HepG2 (cell line): Measurements from ENCODE around the gene C14orf132. TPM values are rescaled to one million over a fixed set of nuclear protein-coding genes. Genes with fewer than 3 reads are reported as not detected.

ENCODE experiments used
- ATAC-seq: fragments of 200-7000 bp; cut with Tn5 transposase; 3 replicates; pipeline ENCODE4 v1.9.1; 2020; ENCODE audit warnings: mild to moderate bottlenecking, moderate library complexity
- BruUV-seq: library from RNA; stranded (reverse); fragments of 400-500 nt; replicated peaks from 2 replicates; lab custom pipeline; 2021; lab: Mats Ljungman, UMichigan
- CTCF ChIA-PET: fragments of 300-600 bp; formaldehyde crosslinking; extraction: SDS; loops from one replicate; lab custom pipeline; 2021; ENCODE audit warnings: low total read pairs, inconsistent platforms, low intra/inter-chr PET ratio; lab: Yijun Ruan, JAX
- POLR2A ChIA-PET: fragments of 350-600 bp; sonication (Branson Sonifier 250); formaldehyde crosslinking; loops from one replicate; lab custom pipeline; 2020; ENCODE audit warnings: antibody characterized with exemption, inconsistent platforms; lab: Yijun Ruan, JAX
- DNase-seq: peaks from one replicate; pipeline ENCODE4 v3.0.0-alpha.2; 2015; ENCODE audit warnings: low spot score
- FAIRE-seq: peaks from 3 replicates; lab custom pipeline; 2011; peaks lifted over from hg19 to GRCh38; lab: Jason Lieb, UNC
- H2AFZ ChIP-seq: one replicate; pipeline ENCODE4 v1.6.1; 2011; ENCODE audit warnings: low read length, inconsistent platforms
- H3K27ac ChIP-seq: fragments of 300-600 bp; 3 replicates; pipeline ENCODE4 v1.8.0; 2011; ENCODE audit warnings: mixed run types, mild to moderate bottlenecking, mixed read lengths, low read length, inconsistent platforms; ENCODE audit not compliant: insufficient read depth; ENCODE audit errors: extremely low read length
- H3K27me3 ChIP-seq, 2 experiments: fragments of 200-600 bp in 1 of 2; 2 replicates in 1 of 2; 3 replicates in 1 of 2; pipeline versions ENCODE4 v1.6.0 to v1.8.0; 2011; ENCODE audit warnings: low read length in 2 of 2, mild to moderate bottlenecking in 2 of 2, moderate library complexity in 2 of 2, inconsistent platforms in 1 of 2; ENCODE audit not compliant: insufficient read depth in 2 of 2, control insufficient read depth in 1 of 2
- H3K36me3 ChIP-seq, 2 experiments: fragments of 200-600 bp in 1 of 2; replicated peaks in 1 of 2; 2 replicates in 1 of 2; 3 replicates in 1 of 2; pipeline versions ENCODE4 v1.5.1 to v1.8.0; 2011; ENCODE audit warnings: low read length in 2 of 2, inconsistent platforms in 1 of 2; ENCODE audit not compliant: insufficient read depth in 2 of 2, control insufficient read depth in 1 of 2
- H3K4me1 ChIP-seq: 2 replicates; pipeline ENCODE4 v1.5.1; 2012; ENCODE audit warnings: low read length, inconsistent platforms; ENCODE audit not compliant: insufficient read depth
- H3K4me2 ChIP-seq: 2 replicates; pipeline ENCODE4 v1.6.0; 2011; ENCODE audit warnings: low read depth, low read length, inconsistent platforms
- H3K4me3 ChIP-seq, 3 experiments: fragments of 200-600 bp in 1 of 3; sonication (generic), shearing (Covaris generic) in 1 of 3; replicated peaks in 1 of 3; 2 replicates each; pipeline ENCODE4 v1.5.1; 2011 to 2016; ENCODE audit warnings: low read length in 3 of 3, inconsistent platforms in 2 of 3, low read depth in 2 of 3, mild to moderate bottlenecking in 2 of 3, control low read depth in 1 of 3, mixed read lengths in 1 of 3; ENCODE audit not compliant: insufficient read depth in 1 of 3
- H3K79me2 ChIP-seq: one replicate; pipeline ENCODE4 v1.6.1; 2011; ENCODE audit warnings: low read length, inconsistent platforms; ENCODE audit not compliant: insufficient read depth
- H3K9ac ChIP-seq: 2 replicates; pipeline ENCODE4 v1.6.0; 2011; ENCODE audit warnings: mild to moderate bottlenecking, low read depth, low read length, inconsistent platforms; ENCODE audit not compliant: insufficient read depth
- H3K9me3 ChIP-seq: 2 replicates; pipeline ENCODE4 v1.5.1; 2012; ENCODE audit warnings: mild to moderate bottlenecking, low read length
- H4K20me1 ChIP-seq: 2 replicates; pipeline ENCODE4 v1.6.0; 2011; ENCODE audit warnings: inconsistent platforms, mild to moderate bottlenecking, low read length, moderate library complexity; ENCODE audit not compliant: insufficient read depth
- FOXJ3 ChIP-seq: sonication (generic); formaldehyde crosslinking; IDR thresholded peaks from 2 replicates; pipeline ENCODE4 v1.4.0; 2020; ENCODE audit warnings: missing genetic modification reagents, mild to moderate bottlenecking, borderline replicate concordance
- MTA1 ChIP-seq: sonication (generic); formaldehyde crosslinking; IDR thresholded peaks from 2 replicates; pipeline ENCODE4 v1.4.0; 2020; ENCODE audit warnings: missing genetic modification reagents, mild to moderate bottlenecking, borderline replicate concordance
- NR3C1 ChIP-seq: sonication (generic); formaldehyde crosslinking; IDR thresholded peaks from 2 replicates; pipeline ENCODE4 v1.4.0; 2020; ENCODE audit warnings: missing genetic modification reagents
- RFX1 ChIP-seq: fragments of 450-650 bp; IDR thresholded peaks from 2 replicates; pipeline ENCODE4 v1.6.1; 2017
- RFXANK ChIP-seq: IDR thresholded peaks from 2 replicates; pipeline ENCODE4 v1.6.1; 2016
- ZFP90 ChIP-seq: sonication (generic); formaldehyde crosslinking; IDR thresholded peaks from 2 replicates; pipeline ENCODE4 v1.8.0; 2022; ENCODE audit warnings: missing genetic modification reagents, mild to moderate bottlenecking, inconsistent platforms, borderline replicate concordance
- ZNF276 ChIP-seq: sonication (generic); formaldehyde crosslinking; IDR thresholded peaks from 2 replicates; pipeline ENCODE4 v1.4.0; 2020; ENCODE audit warnings: mild to moderate bottlenecking, low read depth, missing genetic modification reagents
- ZNF589 ChIP-seq: sonication (generic); formaldehyde crosslinking; conservative IDR thresholded peaks from 2 replicates; pipeline ENCODE4 v1.8.0; 2022; ENCODE audit warnings: mild to moderate bottlenecking, moderate library complexity, missing genetic modification reagents
- ZNF776 ChIP-seq: sonication (generic); formaldehyde crosslinking; IDR thresholded peaks from 2 replicates; pipeline ENCODE4 v1.4.0; 2020; ENCODE audit warnings: mild to moderate bottlenecking, missing genetic modification reagents
- WGBS: methylation state at CpG from one replicate; pipeline ENCODE4 v1.1.6; 2017; ENCODE audit warnings: low lambda C conversion rate; 5-methylcytosine and 5-hydroxymethylcytosine counted together
- in situ Hi-C: cut with HindIII; loops from 2 replicates; pipeline ENCODE4 v1.10.0; 2017; ENCODE audit warnings: low pct_unique_long_range_greater_than_20kb; ENCODE audit not compliant: extremely low pct_ligation_motif_present
- intact Hi-C: fragments of 100-400 bp; cut with micrococcal nuclease; formaldehyde crosslinking; loops from one replicate; pipeline ENCODE4 v1.10.0; 2022; ENCODE audit not compliant: unreplicated experiment
- polyA plus RNA-seq, 8 experiments: library from polyadenylated mRNA; depleted of rRNA in 3 of 8; stranded (reverse) in 7 of 8; unstranded in 1 of 8; fragments of >200 nt; fragmentation: Illumina TruSeq in 4 of 8; extraction: Trizol in 4 of 8; gene quantifications; 2 replicates each; pipeline versions ENCODE4 v1.2.1 to v1.2.3, GENCODE V29; 2011 to 2016; ENCODE audit warnings: low read depth in 4 of 8, missing spikeins in 1 of 8, mixed read lengths in 1 of 8; ENCODE audit not compliant: insufficient read depth in 1 of 8
- total RNA-seq, 5 experiments: library from RNA; depleted of rRNA; stranded (reverse); fragments of >200 nt; fragmentation: Illumina TruSeq; extraction: Trizol; gene quantifications; 2 replicates each; pipeline ENCODE4 v1.2.3, GENCODE V29; 2016; ENCODE audit warnings: low read depth in 1 of 5
- TF ChIP-seq, protein P1 (sequence below): sonication (generic); formaldehyde crosslinking; IDR thresholded peaks from 2 replicates; pipeline ENCODE4 v1.5.1; 2020; ENCODE audit warnings: mild to moderate bottlenecking, missing genetic modification reagents, moderate library complexity
- TF ChIP-seq, protein P2 (sequence below): sonication (generic); formaldehyde crosslinking; IDR thresholded peaks from 2 replicates; pipeline ENCODE4 v1.5.0; 2020; ENCODE audit warnings: mild to moderate bottlenecking, missing genetic modification reagents
- TF ChIP-seq, protein P3 (sequence below): sonication (generic); formaldehyde crosslinking; IDR thresholded peaks from 2 replicates; pipeline ENCODE4 v1.4.0; 2020; ENCODE audit warnings: missing genetic modification reagents, borderline replicate concordance

Gene C14orf132
- total and polyA plus RNA-seq, 2 of the 13 experiments (the other 11 are each of a cell fraction or from before 2014, with no cell fraction given) = 0.13 to 0.15 TPM

- intact Hi-C loops = no loop called here
- peak overlapping the region in 1 of 3 experiments; percentile 14; a peak in 1 of 6 replicates for H3K4me3 ChIP-seq
- H3K27me3 ChIP-seq = no peaks in the 10 kb centered on the region
- in situ Hi-C loops = loop anchor here (5.0 kb wide), 2 partner anchors 180 to 325 kb away; no protein-coding TSS in a partner anchor
- FAIRE-seq (no peak), ATAC-seq (peak; percentile 55), DNase-seq (no peak)
- no peaks in the 10 kb centered on the region for H3K79me2 ChIP-seq
- POLR2A ChIA-PET = no interaction called here
- H3K9ac ChIP-seq = no peak overlapping the region
- no TSS peak for BruUV-seq
- no peaks in the 10 kb centered on the region for H4K20me1 ChIP-seq
- no peaks in the 10 kb centered on the region for H3K36me3 ChIP-seq
- CTCF ChIA-PET = interaction anchor here (4.5 kb wide), 1 partner anchor 179 kb away, joined by 93 read pairs; no protein-coding TSS in a partner anchor
- no peaks in the 10 kb centered on the region for H3K9me3 ChIP-seq
- peaks cover 45% of the 10 kb centered on the region for H3K4me1 ChIP-seq
- peak overlapping the region; percentile 7 for H3K27ac ChIP-seq
- H2AFZ ChIP-seq = no peak overlapping the region
- 40% methylated on average over 5 of the region's 12 CpGs for whole genome bisulfite sequencing
- H3K4me2 ChIP-seq = peak overlapping the region; percentile 62
- TF ChIP-seq ZNF776 (CRISPR knock-in tag) (no peak), FOXJ3 (CRISPR knock-in tag) (no peak), ZNF589 (CRISPR knock-in tag) (no peak), NR3C1 (CRISPR knock-in tag) (no peak), ZFP90 (CRISPR knock-in tag) (no peak), RFXANK (no peak), MTA1 (CRISPR knock-in tag) (peak; percentile 55; the same call in 1 of the 2 replicates), ZNF276 (peak; percentile 27; the same call in 1 of the 2 replicates), RFX1 (no peak)
- TF ChIP-seq, protein P1, sequence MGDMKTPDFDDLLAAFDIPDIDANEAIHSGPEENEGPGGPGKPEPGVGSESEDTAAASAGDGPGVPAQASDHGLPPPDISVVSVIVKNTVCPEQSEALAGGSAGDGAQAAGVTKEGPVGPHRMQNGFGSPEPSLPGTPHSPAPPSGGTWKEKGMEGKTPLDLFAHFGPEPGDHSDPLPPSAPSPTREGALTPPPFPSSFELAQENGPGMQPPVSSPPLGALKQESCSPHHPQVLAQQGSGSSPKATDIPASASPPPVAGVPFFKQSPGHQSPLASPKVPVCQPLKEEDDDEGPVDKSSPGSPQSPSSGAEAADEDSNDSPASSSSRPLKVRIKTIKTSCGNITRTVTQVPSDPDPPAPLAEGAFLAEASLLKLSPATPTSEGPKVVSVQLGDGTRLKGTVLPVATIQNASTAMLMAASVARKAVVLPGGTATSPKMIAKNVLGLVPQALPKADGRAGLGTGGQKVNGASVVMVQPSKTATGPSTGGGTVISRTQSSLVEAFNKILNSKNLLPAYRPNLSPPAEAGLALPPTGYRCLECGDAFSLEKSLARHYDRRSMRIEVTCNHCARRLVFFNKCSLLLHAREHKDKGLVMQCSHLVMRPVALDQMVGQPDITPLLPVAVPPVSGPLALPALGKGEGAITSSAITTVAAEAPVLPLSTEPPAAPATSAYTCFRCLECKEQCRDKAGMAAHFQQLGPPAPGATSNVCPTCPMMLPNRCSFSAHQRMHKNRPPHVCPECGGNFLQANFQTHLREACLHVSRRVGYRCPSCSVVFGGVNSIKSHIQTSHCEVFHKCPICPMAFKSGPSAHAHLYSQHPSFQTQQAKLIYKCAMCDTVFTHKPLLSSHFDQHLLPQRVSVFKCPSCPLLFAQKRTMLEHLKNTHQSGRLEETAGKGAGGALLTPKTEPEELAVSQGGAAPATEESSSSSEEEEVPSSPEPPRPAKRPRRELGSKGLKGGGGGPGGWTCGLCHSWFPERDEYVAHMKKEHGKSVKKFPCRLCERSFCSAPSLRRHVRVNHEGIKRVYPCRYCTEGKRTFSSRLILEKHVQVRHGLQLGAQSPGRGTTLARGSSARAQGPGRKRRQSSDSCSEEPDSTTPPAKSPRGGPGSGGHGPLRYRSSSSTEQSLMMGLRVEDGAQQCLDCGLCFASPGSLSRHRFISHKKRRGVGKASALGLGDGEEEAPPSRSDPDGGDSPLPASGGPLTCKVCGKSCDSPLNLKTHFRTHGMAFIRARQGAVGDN = 0 out of 2 replicates have a peak, but pooled peaks have one; percentile 23
- TF ChIP-seq, protein P2, sequence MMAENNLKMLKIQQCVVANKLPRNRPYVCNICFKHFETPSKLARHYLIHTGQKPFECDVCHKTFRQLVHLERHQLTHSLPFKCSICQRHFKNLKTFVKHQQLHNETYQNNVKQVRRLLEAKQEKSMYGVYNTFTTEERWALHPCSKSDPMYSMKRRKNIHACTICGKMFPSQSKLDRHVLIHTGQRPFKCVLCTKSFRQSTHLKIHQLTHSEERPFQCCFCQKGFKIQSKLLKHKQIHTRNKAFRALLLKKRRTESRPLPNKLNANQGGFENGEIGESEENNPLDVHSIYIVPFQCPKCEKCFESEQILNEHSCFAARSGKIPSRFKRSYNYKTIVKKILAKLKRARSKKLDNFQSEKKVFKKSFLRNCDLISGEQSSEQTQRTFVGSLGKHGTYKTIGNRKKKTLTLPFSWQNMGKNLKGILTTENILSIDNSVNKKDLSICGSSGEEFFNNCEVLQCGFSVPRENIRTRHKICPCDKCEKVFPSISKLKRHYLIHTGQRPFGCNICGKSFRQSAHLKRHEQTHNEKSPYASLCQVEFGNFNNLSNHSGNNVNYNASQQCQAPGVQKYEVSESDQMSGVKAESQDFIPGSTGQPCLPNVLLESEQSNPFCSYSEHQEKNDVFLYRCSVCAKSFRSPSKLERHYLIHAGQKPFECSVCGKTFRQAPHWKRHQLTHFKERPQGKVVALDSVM (CRISPR knock-in tag) = no peak
- TF ChIP-seq, protein P3, sequence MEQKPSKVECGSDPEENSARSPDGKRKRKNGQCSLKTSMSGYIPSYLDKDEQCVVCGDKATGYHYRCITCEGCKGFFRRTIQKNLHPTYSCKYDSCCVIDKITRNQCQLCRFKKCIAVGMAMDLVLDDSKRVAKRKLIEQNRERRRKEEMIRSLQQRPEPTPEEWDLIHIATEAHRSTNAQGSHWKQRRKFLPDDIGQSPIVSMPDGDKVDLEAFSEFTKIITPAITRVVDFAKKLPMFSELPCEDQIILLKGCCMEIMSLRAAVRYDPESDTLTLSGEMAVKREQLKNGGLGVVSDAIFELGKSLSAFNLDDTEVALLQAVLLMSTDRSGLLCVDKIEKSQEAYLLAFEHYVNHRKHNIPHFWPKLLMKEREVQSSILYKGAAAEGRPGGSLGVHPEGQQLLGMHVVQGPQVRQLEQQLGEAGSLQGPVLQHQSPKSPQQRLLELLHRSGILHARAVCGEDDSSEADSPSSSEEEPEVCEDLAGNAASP (CRISPR knock-in tag) = no peak
Measured at GRCh38 chr14:96096639-96097610, 57.8 kb downstream of the C14orf132 start.
